Lung (tissue), 12 donors: Measurements from ENCODE around the gene GPC6. TPM values are rescaled to one million over a fixed set of nuclear protein-coding genes. Genes with fewer than 3 reads are reported as not detected.

ENCODE experiments used
- ATAC-seq: fragments of 200-7000 bp; cut with Tn5 transposase; one replicate; pipeline ENCODE4 v1.9.1; 2020; ENCODE audit warnings: moderate number of reproducible peaks; ENCODE audit not compliant: insufficient read depth, low FRiP score
- DNase-seq, 3 donors: peaks; one replicate each; pipeline ENCODE4 v3.0.0-alpha.2; 2013 to 2017
- H3K27ac ChIP-seq, 2 donors: one replicate each; pipeline ENCODE4 v1.5.1; 2013; ENCODE audit warnings: mild to moderate bottlenecking in 2 of 2, moderate library complexity in 2 of 2, control low read depth in 1 of 2, inconsistent platforms in 1 of 2, low read depth in 1 of 2, low read length in 1 of 2
- H3K27me3 ChIP-seq, 3 donors: one replicate each; pipeline ENCODE4 v1.5.1; 2013; ENCODE audit warnings: low read length in 2 of 3; ENCODE audit not compliant: control insufficient read depth in 3 of 3, insufficient read depth in 3 of 3
- H3K36me3 ChIP-seq, 4 donors: one replicate each; pipeline ENCODE4 v1.5.1; 2013; ENCODE audit warnings: low read length in 4 of 4, mild to moderate bottlenecking in 1 of 4, moderate library complexity in 1 of 4; ENCODE audit not compliant: control insufficient read depth in 4 of 4, insufficient read depth in 4 of 4
- H3K4me1 ChIP-seq, 5 donors: one replicate each; pipeline ENCODE4 v1.5.1; 2013; ENCODE audit warnings: low read length in 5 of 5, mild to moderate bottlenecking in 2 of 5, moderate library complexity in 1 of 5; ENCODE audit not compliant: control insufficient read depth in 5 of 5, insufficient read depth in 5 of 5
- H3K4me3 ChIP-seq: one replicate; pipeline ENCODE4 v1.5.1; 2013; ENCODE audit warnings: mild to moderate bottlenecking, control low read depth, moderate library complexity
- H3K9ac ChIP-seq, 2 donors: one replicate each; pipeline ENCODE4 v1.5.1; 2013; ENCODE audit warnings: low read length in 2 of 2, control low read depth in 1 of 2; ENCODE audit not compliant: insufficient read depth in 1 of 2
- H3K9me3 ChIP-seq, 4 donors: one replicate each; pipeline ENCODE4 v1.5.1; 2013; ENCODE audit warnings: low read length in 3 of 4, mild to moderate bottlenecking in 1 of 4, moderate library complexity in 1 of 4; ENCODE audit not compliant: control insufficient read depth in 4 of 4, insufficient read depth in 3 of 4
- WGBS, 2 donors: extraction: QIAGEN DNeasy Blood & Tissue Kit; methylation state at CpG; one replicate each; pipeline ENCODE4 v1.1.7; 2013; 5-methylcytosine and 5-hydroxymethylcytosine counted together
- polyA plus RNA-seq, 2 donors: library from polyadenylated mRNA; stranded (reverse); fragments of 200-250 nt; gene quantifications; one replicate each; pipeline ENCODE4 v1.2.1, GENCODE V29; 2013
- total RNA-seq, 2 donors: library from RNA; depleted of rRNA in 1 of 2; stranded (reverse); fragments of >200 nt in 1 of 2; gene quantifications; one replicate each; pipeline ENCODE4 v1.2.1, GENCODE V29; 2014 to 2021
- TF ChIP-seq, protein P1 (sequence below): IDR thresholded peaks from 2 replicates; pipeline ENCODE4 v1.5.1; 2012; ENCODE audit warnings: mild to moderate bottlenecking; ENCODE audit errors: control extremely low read depth, extremely low read depth
- donor health status: control.
- donor health status: control.
- donor health status: Bipolar disorder and iron deficiency.
- donor health status: healthy.
- donor health status: DM: yes; HTN: yes; CAD: no.

GPC6 gene
- total and polyA plus RNA-seq, 4 donors, result 0.45 to 31.4 (median 4.8) TPM

GRCh38 chr13:94263038-94263437 is 1036.4 kb downstream of the GPC6 start:
- whole genome bisulfite sequencing, 2 donors, result 71 to 83% methylated on average over 3 of the region's 3 CpGs
- H3K27ac ChIP-seq, result no peak overlapping the region
- ATAC-seq (no peak), DNase-seq (no peak)
- H3K4me3 ChIP-seq, result no peak overlapping the region
- TF ChIP-seq, protein P1, sequence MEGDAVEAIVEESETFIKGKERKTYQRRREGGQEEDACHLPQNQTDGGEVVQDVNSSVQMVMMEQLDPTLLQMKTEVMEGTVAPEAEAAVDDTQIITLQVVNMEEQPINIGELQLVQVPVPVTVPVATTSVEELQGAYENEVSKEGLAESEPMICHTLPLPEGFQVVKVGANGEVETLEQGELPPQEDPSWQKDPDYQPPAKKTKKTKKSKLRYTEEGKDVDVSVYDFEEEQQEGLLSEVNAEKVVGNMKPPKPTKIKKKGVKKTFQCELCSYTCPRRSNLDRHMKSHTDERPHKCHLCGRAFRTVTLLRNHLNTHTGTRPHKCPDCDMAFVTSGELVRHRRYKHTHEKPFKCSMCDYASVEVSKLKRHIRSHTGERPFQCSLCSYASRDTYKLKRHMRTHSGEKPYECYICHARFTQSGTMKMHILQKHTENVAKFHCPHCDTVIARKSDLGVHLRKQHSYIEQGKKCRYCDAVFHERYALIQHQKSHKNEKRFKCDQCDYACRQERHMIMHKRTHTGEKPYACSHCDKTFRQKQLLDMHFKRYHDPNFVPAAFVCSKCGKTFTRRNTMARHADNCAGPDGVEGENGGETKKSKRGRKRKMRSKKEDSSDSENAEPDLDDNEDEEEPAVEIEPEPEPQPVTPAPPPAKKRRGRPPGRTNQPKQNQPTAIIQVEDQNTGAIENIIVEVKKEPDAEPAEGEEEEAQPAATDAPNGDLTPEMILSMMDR, result no peak
- no peaks in the 10 kb centered on the region for H3K27me3 ChIP-seq
- no peaks in the 10 kb centered on the region for H3K36me3 ChIP-seq
- no peak overlapping the region for H3K9ac ChIP-seq
- no peaks in the 10 kb centered on the region for H3K9me3 ChIP-seq
- H3K4me1 ChIP-seq, result peaks cover 0 to 3% (median 0%) of the 10 kb centered on the region in 5 donors

GRCh38 chr13:94267581-94268366 is 1041.2 kb downstream of the GPC6 start:
- Histone ChIP-seq H3K9me3 (no peaks in the 10 kb centered on the region), H3K4me1 (no peaks in the 10 kb centered on the region), H3K27me3 (no peaks in the 10 kb centered on the region), H3K9ac (no peak overlapping the region), H3K4me3 (no peak overlapping the region), H3K36me3 (no peaks in the 10 kb centered on the region), H3K27ac (no peak overlapping the region)
- TF ChIP-seq, protein P1, result no peak
- no peak for DNase-seq
- 62 to 67% methylated on average over 3 of the region's 3 CpGs for WGBS, 2 donors
- no peak for ATAC-seq

- TF ChIP-seq, protein P1, result no peak
- no peaks in the 10 kb centered on the region for H3K36me3 ChIP-seq
- DNase-seq (peak in 1 of 3 donors; percentile 11), ATAC-seq (no peak)
- H3K27me3 ChIP-seq, result no peaks in the 10 kb centered on the region
- no peaks in the 10 kb centered on the region for H3K9me3 ChIP-seq
- H3K9ac ChIP-seq, result no peak overlapping the region
- no peak overlapping the region for H3K4me3 ChIP-seq
- H3K4me1 ChIP-seq, result no peaks in the 10 kb centered on the region
- H3K27ac ChIP-seq, result no peak overlapping the region
- 78 to 84% methylated on average over 5 of the region's 5 CpGs for WGBS, 2 donors
These were observed 1042.1 kb downstream of the GPC6 start for GRCh38 chr13:94268661-94269060.
